Skeletal muscle tissue (tissue), 4 donors: ENCODE data around the gene LY86. TPM values are rescaled to one million over a fixed set of nuclear protein-coding genes. Genes with fewer than 3 reads are reported as not detected.

Experiments used
- H3K27ac ChIP-seq: one replicate; pipeline ENCODE4 v1.7.0; 2013; ENCODE audit warnings: mild to moderate bottlenecking, low read depth, low read length, inconsistent platforms
- H3K27me3 ChIP-seq, 3 donors: one replicate each; pipeline ENCODE4 v1.7.0; 2013; ENCODE audit warnings: low read length in 3 of 3; ENCODE audit not compliant: control insufficient read depth in 3 of 3, insufficient read depth in 3 of 3
- H3K36me3 ChIP-seq, 3 donors: one replicate each; pipeline ENCODE4 v1.7.0; 2013; ENCODE audit warnings: low read length in 3 of 3; ENCODE audit not compliant: control insufficient read depth in 3 of 3, insufficient read depth in 3 of 3
- H3K4me1 ChIP-seq, 3 donors: one replicate each; pipeline ENCODE4 v1.7.0; 2013; ENCODE audit warnings: low read length in 3 of 3, mild to moderate bottlenecking in 3 of 3; ENCODE audit not compliant: control insufficient read depth in 3 of 3, insufficient read depth in 3 of 3
- H3K4me3 ChIP-seq, 3 donors: one replicate each; pipeline ENCODE4 v1.7.0; 2013; ENCODE audit warnings: low read length in 3 of 3
- H3K9ac ChIP-seq, 3 donors: one replicate each; pipeline ENCODE4 v1.7.0; 2013; ENCODE audit warnings: low read length in 3 of 3, mild to moderate bottlenecking in 3 of 3, moderate library complexity in 2 of 3, low read depth in 1 of 3
- H3K9me3 ChIP-seq, 3 donors: one replicate each; pipeline ENCODE4 v1.7.0; 2013; ENCODE audit warnings: low read length in 3 of 3; ENCODE audit not compliant: control insufficient read depth in 3 of 3
- total RNA-seq: library from RNA; depleted of rRNA; stranded (reverse); fragments of >200 nt; gene quantifications from one replicate; pipeline ENCODE4 v1.2.3, GENCODE V29; 2014
- donor health status: Osteomylitis.

LY86 gene
- total RNA-seq, 1 donor from 2014 or later = 6.8 TPM

- Histone ChIP-seq H3K9me3 (no peaks in the 10 kb centered on the region), H3K27me3 (peaks cover 0 to 2% (median 0%) of the 10 kb centered on the region in 3 donors), H3K36me3 (no peaks in the 10 kb centered on the region), H3K27ac (no peak overlapping the region), H3K4me3 (no peak overlapping the region), H3K4me1 (peaks cover 0 to 6% (median 0%) of the 10 kb centered on the region in 3 donors), H3K9ac (no peak overlapping the region)
These were observed 30.7 kb downstream of the LY86 start for GRCh38 chr6:6619021-6619794.

GRCh38 chr6:6620766-6621425 lies 32.4 kb downstream of the LY86 start:
- H3K27ac ChIP-seq = peak overlapping the region; percentile 0
- H3K4me1 ChIP-seq = peaks cover 0 to 6% (median 0%) of the 10 kb centered on the region in 3 donors
- H3K4me3 ChIP-seq = no peak overlapping the region
- no peaks in the 10 kb centered on the region for H3K27me3 ChIP-seq
- H3K9ac ChIP-seq = no peak overlapping the region
- no peaks in the 10 kb centered on the region for H3K36me3 ChIP-seq
- H3K9me3 ChIP-seq = no peaks in the 10 kb centered on the region

GRCh38 chr6:6622501-6622900 lies 34.0 kb downstream of the LY86 start:
- Histone ChIP-seq H3K4me1 (peaks cover 0 to 6% (median 0%) of the 10 kb centered on the region in 3 donors), H3K9me3 (no peaks in the 10 kb centered on the region), H3K36me3 (no peaks in the 10 kb centered on the region), H3K27me3 (peaks cover 0 to 3% (median 0%) of the 10 kb centered on the region in 3 donors), H3K4me3 (no peak overlapping the region), H3K27ac (no peak overlapping the region), H3K9ac (no peak overlapping the region)

GRCh38 chr6:6623553-6623952 lies 35.0 kb downstream of the LY86 start:
- no peak overlapping the region for H3K27ac ChIP-seq
- H3K4me1 ChIP-seq = peaks cover 0 to 6% (median 0%) of the 10 kb centered on the region in 3 donors
- H3K9ac ChIP-seq = no peak overlapping the region
- no peaks in the 10 kb centered on the region for H3K9me3 ChIP-seq
- H3K36me3 ChIP-seq = no peaks in the 10 kb centered on the region
- H3K27me3 ChIP-seq = peaks cover 0 to 3% (median 0%) of the 10 kb centered on the region in 3 donors
- no peak overlapping the region for H3K4me3 ChIP-seq

- no peak overlapping the region for H3K4me3 ChIP-seq
- no peak overlapping the region for H3K9ac ChIP-seq
- H3K27ac ChIP-seq = no peak overlapping the region
- no peaks in the 10 kb centered on the region for H3K36me3 ChIP-seq
- peaks cover 0 to 6% (median 0%) of the 10 kb centered on the region in 3 donors for H3K4me1 ChIP-seq
- H3K27me3 ChIP-seq = peaks cover 0 to 3% (median 0%) of the 10 kb centered on the region in 3 donors
- H3K9me3 ChIP-seq = no peaks in the 10 kb centered on the region
These were observed 35.9 kb downstream of the LY86 start for GRCh38 chr6:6624269-6624990.

- peaks cover 0 to 3% (median 0%) of the 10 kb centered on the region in 3 donors for H3K27me3 ChIP-seq
- H3K4me1 ChIP-seq = peaks cover 0 to 6% (median 0%) of the 10 kb centered on the region in 3 donors
- no peaks in the 10 kb centered on the region for H3K36me3 ChIP-seq
- H3K4me3 ChIP-seq = no peak overlapping the region
- H3K27ac ChIP-seq = no peak overlapping the region
- H3K9me3 ChIP-seq = no peaks in the 10 kb centered on the region
- H3K9ac ChIP-seq = no peak overlapping the region
These were observed 37.7 kb downstream of the LY86 start for GRCh38 chr6:6626187-6626586.

GRCh38 chr6:6629402-6629801 lies 40.9 kb downstream of the LY86 start:
- H3K36me3 ChIP-seq = no peaks in the 10 kb centered on the region
- no peak overlapping the region for H3K27ac ChIP-seq
- H3K9me3 ChIP-seq = no peaks in the 10 kb centered on the region
- H3K27me3 ChIP-seq = peaks cover 0 to 3% (median 0%) of the 10 kb centered on the region in 3 donors
- H3K4me3 ChIP-seq = no peak overlapping the region
- H3K9ac ChIP-seq = no peak overlapping the region
- no peaks in the 10 kb centered on the region for H3K4me1 ChIP-seq

- H3K4me1 ChIP-seq = no peaks in the 10 kb centered on the region
- H3K9ac ChIP-seq = no peak overlapping the region
- H3K36me3 ChIP-seq = no peaks in the 10 kb centered on the region
- peaks cover 0 to 3% (median 0%) of the 10 kb centered on the region in 3 donors for H3K27me3 ChIP-seq
- H3K4me3 ChIP-seq = no peak overlapping the region
- no peaks in the 10 kb centered on the region for H3K9me3 ChIP-seq
- H3K27ac ChIP-seq = no peak overlapping the region
These were observed 42.5 kb downstream of the LY86 start for GRCh38 chr6:6631053-6631452.

- H3K4me1 ChIP-seq = no peaks in the 10 kb centered on the region
- peaks cover 0 to 3% (median 0%) of the 10 kb centered on the region in 3 donors for H3K27me3 ChIP-seq
- H3K9me3 ChIP-seq = no peaks in the 10 kb centered on the region
- no peaks in the 10 kb centered on the region for H3K36me3 ChIP-seq
- H3K27ac ChIP-seq = no peak overlapping the region
- no peak overlapping the region for H3K4me3 ChIP-seq
- no peak overlapping the region for H3K9ac ChIP-seq
These were observed 43.2 kb downstream of the LY86 start for GRCh38 chr6:6631534-6632276.
